ENCODE measurements around the gene KIAA0825. TPM values are rescaled to one million over a fixed set of nuclear protein-coding genes. Genes with fewer than 3 reads are reported as not detected.

The KIAA0825 gene
- total RNA-seq, 1 experiment from 2014 or later, result 3.3 TPM

DNA sequence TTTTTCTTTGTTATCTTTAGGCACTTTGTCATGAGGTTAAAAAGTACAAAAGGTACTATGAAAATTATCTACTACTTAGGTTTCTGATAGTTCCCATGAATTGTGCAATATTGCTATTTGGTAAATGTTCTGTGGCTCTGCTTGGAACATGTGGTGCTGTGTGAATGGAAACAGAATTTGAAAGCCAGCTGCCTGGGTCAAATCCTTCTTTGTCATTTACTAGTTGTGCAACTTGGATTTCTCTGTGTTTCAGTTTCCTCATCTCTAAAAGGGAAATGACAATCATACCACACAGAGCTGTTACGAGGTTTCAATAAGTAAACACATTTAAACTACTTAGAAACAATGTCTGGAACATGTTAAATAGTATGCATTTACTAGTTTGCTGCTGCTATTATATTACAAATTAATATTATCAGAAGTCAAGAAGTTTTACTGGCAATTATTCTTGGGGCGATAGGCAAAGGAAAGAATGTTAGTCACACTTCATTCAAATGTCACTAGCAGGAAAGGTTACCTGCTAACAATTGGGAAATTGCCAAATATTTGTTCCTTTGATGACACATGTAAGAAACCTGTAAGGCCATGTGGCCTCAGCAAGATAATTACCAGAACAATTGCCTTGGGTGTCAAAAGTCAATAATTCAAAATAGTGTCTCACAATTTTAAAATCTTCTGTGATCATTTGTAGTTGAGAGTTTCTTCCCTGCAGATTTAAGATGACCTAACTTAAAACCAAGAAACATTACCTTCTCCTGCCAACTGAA is 184.8 kb downstream of the KIAA0825 start:
- DNase-seq (ENCODE audit: low read depth), result peak; percentile 90

DNA sequence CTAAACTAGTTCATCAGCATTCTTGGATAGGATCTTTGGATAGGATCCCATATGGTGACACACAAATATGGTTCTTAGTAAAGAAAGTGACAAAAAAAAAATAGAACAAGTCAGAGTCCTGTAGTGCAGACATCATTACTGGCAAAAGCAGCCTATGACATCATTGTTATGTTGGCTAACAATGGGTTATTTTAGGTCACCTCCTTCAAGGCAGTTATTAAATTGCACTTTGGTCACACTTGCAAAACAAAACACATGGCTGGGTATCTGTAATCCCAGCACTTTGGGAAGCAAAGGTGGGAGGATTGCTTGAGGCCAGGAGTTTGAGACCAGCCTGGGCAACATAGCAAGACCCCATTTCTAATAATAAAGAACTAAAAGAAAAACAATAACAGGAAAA is 185.9 kb downstream of the KIAA0825 start:
- DNase-seq (ENCODE audit: low read depth), result peak; percentile 68

DNA sequence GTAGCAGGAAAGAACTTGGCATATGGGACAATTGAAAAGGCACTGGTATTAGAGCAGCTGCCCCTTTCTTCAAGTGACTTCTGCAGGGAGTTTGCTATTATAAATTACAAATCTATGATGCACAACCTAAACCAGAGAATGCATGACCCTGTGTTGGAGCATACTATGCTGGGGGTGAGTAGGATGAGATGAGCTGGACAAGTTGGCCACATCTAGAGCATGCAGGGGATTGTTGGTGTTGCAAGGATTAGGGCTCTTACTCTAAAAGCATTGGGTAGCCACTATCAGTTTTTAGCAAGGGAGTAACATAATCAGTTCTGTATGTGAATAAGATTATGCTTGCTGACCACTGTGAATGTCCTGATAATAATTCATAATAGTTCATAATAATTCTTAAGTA is 186.7 kb downstream of the KIAA0825 start:
- DNase-seq (ENCODE audit: low read depth), result peak; percentile 15

DNA sequence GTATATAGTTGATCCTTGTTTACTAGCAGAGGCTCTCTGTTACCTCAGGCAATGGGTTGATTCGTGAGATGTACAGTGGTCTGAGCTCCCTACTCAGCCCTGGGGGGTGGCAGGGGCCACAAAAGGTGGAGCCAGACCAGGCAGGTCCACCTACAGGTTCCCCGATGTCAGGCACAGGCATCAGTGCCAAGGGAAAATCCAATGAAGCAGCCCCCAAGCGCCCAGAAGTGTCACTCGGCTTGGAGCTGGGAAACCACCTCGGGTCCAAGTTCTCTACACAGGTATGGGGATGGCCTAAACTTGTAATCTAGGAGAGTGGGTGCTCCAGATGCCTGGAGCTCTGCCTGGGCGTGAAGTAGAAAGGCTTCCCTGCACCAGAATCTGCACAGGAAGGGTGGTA is 188.8 kb downstream of the KIAA0825 start:
- DNase-seq (ENCODE audit: low read depth), result no peak

DNA sequence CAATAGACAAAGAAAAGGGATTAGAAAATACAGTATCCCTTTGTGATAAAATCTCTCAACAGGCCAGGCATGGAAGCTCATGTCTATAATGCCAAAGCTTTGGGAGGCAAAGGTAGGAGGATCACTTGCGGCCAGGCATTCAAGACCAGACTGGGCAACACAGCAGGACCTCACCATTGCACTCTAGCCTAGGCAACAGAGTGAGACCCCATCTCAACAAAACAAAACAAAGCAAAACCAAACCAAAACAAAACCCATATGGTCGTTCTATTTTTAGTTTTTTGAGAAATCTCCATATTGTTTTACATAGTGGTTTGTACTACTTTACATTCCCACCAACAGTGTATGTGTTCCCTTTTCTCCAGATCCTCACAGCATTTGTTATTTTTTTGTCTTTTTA is 193.0 kb downstream of the KIAA0825 start:
- DNase-seq (ENCODE audit: low read depth), result no peak

DNA sequence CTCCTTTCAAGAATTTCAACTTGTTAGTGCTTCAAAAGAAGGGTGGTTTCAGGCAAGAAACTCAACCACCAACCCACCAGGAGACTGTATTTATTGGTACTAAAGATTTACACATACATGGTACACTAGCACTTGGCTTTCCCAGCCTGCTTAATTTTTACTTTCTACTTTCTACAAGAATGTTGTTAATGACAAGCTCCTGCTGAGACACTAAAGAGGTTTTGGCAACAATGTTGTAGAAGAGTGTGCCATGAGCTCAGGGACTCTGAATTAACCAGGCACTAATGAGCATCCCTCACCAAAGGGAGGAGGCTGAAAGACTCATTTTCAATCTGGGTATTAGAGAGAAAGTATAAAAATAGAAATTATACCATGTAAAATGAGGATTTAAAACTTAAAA is 195.0 kb downstream of the KIAA0825 start:
- no peak for DNase-seq (ENCODE audit: low read depth)

DNA sequence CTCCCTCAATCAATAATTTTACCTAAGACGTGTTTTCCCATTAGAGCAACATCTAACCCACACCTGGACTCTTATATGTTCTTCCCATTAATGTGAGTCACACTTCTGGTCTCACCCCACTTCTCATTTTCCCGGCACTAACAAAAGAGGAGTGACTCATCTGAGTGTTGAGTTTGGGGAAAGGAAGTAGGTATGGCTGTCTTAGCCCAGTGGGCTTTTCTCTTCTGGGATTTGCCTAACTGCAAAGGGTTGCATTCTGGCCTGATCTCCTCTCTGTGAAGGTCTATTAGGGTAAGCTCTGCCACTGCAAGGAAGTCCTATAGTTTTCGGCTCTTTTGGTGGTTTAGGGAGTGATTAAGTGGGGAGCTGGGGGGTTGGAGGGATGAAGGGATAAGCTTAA is 195.6 kb downstream of the KIAA0825 start:
- DNase-seq (ENCODE audit: low read depth), result peak; percentile 74

DNA sequence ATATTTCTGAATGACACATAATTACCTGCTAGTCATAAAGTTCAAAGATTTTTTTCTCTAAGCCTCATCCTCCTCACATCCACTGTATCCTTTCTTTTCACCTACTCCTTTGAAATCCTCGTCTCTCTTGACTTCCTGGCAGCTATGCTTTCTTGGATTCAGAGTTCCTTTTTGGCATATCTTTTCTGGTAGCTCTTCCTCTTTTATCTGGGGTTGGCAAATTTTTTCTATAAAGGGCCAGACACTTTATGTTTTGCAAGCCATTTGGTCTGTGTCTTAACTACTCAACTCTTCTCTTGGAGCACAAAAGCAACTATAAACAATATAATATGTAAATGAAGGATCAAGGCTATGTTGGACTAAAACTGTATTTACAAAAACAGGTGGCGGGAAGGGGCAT is 197.5 kb downstream of the KIAA0825 start:
- no peak for DNase-seq (ENCODE audit: low read depth)

DNA sequence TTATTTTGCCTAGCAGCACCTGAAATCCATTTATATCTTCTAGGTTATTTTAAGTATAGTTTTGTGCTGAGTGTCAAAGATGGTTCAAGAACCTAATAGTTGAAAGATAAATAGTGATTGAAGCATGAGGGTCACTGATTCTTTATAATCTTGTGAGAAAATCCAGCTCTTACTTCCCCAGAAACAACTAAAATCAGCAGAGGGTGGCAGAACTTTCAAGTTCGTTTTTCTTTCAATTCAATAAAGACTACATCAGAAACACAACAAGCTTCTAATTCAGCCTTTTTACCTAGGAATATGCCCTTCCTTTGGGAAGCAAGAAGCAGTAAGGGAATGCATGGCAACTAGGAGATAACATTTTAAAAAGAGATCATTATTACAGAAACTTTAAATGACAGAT is 202.6 kb downstream of the KIAA0825 start:
- no peak for DNase-seq (ENCODE audit: low read depth)

DNA sequence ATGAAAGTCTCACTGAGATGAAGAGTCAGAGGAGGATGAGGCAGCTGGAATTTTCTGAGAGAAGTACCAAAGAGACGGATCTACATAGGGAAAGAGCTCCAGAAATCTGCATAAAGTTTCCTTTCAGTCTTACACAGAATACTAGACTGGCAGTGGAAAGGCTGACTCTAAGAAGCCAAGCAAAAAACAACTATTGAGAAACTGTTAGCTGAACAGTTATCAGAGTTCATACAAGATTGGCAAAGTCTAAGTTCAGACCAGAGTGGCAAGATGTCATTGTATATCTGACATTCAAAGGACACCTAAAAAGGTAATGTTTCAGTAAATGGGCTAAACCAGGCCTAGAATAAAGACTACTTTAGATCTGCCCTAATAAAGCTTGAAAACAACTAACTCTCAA is 209.0 kb downstream of the KIAA0825 start:
- no peak for DNase-seq (ENCODE audit: low read depth)

DNA sequence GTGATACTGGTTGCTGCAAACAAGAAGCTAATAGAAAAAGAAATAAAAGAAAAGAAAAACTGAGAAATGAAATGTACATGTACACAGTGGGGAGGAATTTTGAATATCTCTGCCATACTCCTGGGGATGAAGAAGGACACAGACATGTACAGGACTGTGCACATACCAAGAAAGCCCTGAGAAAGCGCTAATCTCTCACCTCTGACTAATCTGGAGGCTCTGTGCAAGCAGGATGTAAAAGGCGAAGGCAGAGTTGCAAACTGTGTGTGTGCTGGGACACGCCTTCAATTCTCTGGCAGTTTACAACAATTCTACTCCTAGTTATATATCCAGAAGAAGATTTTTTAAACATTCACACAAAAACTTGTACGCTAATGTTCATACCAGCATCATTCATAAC is 211.4 kb downstream of the KIAA0825 start:
- peak; percentile 12 for DNase-seq (ENCODE audit: low read depth)

DNA sequence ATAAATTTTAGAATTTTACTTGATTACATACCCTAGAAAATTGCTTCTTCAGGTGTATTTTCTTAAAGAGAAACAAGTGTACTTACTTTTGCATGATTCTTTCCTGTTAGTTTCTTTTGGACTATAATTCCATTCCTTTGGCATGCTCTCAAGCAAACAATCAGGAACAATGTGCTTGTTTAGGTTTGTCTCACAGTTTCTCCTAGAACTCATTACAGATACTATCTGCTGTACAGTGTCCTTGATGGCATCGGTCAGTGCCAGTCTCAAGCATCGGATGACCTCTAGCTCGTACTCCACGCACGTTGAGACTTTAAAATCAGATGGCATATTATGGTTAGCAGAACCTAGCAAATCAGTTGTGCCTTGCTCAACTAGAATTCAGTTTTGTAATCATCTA is 214.9 kb downstream of the KIAA0825 start:
- DNase-seq (ENCODE audit: low read depth), result no peak

DNA sequence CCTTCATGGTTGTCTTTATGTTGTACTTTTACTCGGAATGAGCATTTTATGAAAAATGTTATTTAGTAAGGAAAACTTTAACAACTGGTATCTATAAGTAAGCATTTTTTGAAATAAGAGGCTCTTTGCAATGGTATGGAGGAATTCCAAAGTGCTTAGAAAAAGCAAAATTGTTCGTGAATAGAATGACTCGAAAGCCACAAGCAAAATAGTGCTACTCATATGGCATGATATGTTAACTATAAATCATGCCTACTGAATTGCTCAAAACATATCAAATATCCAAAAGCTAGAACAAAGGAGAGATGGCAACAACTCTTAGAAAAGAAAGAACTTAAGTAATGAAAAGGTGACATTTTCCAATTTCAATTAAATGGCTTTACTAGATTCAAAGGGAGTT is 216.3 kb downstream of the KIAA0825 start:
- DNase-seq (ENCODE audit: low read depth), result peak; percentile 71

DNA sequence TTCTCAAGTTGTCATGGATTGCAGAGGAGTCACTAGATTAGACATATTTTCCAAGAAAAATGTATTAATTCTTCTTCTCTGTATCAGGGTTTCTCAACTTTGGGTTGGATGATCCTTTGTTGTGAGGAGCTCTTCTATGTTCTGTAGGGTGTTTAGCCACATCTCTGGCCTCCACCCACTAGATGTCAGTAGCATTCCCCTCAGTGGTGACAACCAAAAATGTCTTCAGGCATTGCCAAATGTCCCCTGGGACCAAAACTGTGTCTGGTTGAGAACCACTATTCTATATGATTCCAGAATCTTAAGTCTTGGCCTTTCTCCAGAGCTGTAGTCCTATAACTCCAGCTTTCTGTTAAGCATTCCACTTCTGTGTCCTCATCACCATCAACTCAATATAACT is 220.9 kb downstream of the KIAA0825 start:
- no peak for DNase-seq (ENCODE audit: low read depth)

DNA sequence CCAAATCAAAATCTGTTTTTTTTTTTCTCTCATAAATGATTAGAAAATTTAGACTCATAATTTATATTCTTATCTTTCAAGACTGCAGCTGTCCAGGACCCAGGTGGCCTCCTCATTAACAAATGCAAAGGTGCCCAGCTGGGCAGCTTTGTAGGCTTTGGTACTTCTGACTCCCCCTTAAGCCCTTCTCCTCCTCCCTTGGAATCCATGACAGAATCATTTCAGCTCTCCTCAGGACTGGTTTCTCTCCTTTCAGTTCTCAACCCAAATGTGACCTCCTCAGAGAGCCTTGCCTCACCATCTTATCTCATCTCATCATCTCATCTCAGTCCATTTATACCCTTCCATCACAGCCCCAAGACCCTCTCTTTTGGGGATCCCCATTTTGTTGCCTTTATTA is 221.7 kb downstream of the KIAA0825 start:
- DNase-seq (ENCODE audit: low read depth), result no peak

DNA sequence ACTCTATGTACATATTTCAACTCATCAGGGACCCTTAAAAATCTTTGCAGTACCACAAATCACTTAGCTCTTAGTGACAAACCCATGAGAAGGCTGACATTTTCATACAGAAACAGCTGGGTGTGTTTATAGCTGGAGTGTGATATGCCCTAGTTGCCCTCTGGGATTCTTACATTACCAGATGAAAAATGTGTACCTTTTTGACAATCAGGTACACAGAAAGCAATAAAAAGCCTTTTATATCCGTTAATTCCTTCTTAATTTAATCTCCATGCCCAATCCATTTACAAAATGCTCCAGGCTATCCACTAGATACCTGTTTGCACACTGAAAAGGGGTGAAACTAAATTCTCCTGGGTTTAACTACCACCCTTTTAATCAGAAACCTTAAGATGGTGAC is 222.9 kb downstream of the KIAA0825 start:
- no peak for DNase-seq (ENCODE audit: low read depth)

DNA sequence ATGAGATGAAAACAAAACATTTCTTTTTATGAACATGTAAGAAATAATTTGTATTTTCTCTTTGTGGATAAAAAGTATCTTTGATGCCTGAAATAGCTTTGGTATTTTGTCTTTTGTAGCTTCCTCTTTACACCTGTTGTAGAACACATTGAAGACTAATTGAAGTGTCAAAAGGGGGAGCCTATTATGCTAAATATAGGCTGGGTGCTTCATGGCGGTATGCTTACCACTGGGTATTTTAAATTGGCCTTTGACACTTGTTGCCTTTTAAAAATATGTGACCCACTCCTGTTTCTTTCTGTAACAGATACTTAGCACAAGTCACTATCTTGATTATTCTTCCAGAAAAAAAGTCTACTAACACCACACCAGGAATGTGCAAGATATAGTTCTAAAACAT is 226.4 kb downstream of the KIAA0825 start:
- DNase-seq (ENCODE audit: low read depth), result no peak

DNA sequence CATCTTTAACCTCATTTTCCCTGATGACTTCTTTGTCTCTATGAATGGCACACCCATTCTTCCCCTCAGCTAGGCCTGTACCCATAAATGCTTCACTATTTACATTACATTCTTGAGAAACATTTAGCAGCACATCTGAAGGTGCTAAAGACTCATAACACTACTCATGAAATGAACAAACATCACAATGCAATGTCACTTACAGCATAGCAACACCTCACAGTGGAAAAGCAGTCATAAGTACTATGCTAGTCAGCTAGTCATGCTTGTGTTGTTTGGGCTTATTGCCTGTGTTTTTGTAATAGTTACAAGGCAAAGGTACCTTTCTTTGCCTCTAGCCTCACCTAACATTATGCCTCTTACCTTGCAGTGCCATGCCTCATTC is 228.9 kb downstream of the KIAA0825 start:
- no peak for DNase-seq (ENCODE audit: low read depth)

DNA sequence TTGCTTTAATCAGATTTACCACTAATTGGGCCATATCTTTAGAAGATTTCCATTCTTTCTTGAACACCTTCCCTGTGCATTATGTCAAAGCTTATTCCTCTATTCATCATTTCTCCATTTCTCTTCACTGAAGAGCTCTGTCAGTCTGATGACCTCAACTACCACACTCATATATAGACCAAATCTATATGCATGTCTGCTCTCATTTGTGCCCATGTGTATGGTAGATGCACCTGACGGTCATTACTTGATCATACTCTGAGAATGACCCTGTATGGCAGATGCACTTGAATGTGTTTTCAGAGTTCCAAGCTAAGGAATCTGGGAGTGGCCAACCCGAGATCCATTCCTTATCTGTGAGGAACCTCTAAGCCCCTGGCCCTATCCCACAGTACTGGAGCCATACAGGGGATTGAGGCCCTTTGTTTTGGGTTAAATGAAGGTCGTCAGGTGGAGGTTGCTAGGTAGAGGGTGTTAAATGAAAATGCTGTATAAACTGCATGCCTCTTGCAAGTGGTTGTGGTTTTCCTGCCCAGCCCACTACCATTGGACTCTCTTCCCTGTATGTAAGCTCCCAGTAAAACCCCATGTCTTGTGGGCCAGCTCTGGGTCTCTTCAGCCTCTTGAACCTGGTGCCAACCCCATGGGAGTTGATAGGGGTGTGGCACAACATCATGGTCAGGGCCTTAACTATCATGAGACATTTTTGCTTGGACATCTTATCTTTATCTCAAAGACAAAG is 229.5 kb downstream of the KIAA0825 start:
- DNase-seq (ENCODE audit: low read depth), result no peak

DNA sequence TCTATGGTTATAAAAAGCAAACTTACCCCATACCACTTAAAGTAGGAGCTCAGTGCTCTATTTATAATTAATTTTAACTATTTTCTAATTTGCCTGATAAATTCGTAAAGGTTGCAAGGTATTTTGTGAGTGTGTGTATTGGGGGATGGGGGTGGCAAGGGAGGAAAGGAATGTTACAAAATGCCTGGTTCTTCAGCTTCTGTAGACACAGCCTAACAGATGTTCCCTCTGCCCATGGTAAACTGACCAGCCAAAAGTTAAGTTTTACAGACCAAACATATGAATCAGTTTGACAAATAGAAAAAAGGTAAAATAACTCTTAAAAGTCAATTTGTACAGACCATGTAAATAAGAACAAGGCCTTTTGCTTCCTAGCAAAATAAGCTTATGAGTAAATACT is 232.6 kb downstream of the KIAA0825 start:
- peak; percentile 15 for DNase-seq (ENCODE audit: low read depth)

DNA sequence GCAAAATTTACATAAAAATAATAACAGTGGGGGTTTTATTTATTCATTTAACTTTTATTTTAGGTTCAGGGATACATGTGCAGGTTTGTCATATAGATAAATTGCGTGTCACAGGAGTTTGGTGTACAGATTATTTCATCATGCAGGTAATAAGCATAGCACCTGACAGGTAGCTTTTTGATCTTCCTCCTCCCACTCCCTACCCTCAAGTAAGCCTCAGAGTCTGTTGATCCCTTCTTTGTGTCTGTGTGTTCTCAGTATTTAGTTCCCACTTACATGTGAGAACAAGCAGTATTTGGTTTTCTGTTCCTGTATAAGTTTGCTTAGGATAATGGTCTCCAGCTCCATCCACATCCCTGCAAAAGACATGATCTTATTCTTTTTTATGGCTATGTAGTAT is 240.3 kb downstream of the KIAA0825 start:
- no peak for DNase-seq (ENCODE audit: low read depth)

DNA sequence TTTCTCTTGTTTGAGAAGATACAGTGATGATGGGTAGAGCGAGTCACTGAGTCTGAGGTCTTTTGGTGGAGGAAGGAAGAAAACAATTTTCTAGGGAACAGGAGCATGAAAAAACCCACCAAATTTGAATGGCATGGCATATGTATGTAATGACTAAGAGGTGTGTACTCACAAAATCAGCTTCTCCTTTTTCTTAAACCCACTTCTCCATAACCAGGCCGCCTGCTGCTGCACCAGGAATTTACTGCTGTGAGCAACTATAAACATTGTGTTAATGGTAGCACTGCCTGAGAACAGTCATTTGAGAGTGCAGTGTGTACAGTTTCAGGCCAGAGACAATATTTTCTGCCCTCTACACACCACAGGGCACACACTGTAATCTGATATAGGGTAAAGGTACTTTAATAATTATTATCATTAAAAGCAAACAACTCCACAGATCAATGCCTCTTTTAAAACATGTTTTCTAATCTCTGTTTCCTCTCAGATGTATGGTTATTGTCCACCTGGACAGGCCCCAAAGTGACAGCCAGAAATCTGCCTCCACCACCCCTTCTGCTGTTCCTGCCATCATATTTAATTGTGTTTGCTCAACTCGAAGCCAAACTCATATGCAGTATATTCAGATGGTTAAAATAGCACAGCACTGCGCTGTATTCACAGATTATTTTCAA is 241.6 kb downstream of the KIAA0825 start:
- DNase-seq (ENCODE audit: low read depth), result peak; percentile 59

DNA sequence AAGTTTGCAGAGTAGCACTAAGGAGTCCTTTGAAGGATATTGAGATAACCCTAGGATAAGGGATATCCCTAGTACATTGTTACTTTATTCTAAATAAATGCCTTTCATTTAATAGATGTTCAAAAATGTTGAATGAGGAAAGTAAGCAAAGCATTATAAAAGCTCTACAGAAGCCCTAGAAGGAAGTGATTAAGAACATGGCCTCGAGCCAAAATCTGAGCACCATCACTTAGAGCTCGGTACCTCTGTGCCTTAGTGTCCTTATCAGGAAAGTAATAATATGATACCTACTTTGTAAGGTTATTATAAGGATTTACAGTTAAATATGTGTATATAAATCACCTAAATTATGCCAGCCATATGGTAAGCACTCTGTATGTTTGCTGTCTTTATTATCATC is 242.6 kb downstream of the KIAA0825 start:
- peak; percentile 13 for DNase-seq (ENCODE audit: low read depth)
